HepG2 (cell line): Measurements from ENCODE around the gene CA9. TPM values are rescaled to one million over a fixed set of nuclear protein-coding genes. Genes with fewer than 3 reads are reported as not detected.
A peak's percentile ranks its signal among the peaks of the same experiment; 100 is the strongest.

ENCODE experiments used
- AHR ChIP-seq: IDR thresholded peaks from 2 replicates; pipeline ENCODE4 v1.6.1; 2018; ENCODE audit warnings: missing genetic modification reagents, missing compliant biosample characterization
- CBX1 ChIP-seq: IDR thresholded peaks from one replicate; pipeline ENCODE4 v1.6.1; 2016; ENCODE audit warnings: antibody characterized with exemption, low read depth
- ELF3 ChIP-seq: IDR thresholded peaks from 2 replicates; pipeline ENCODE4 v1.6.1; 2016; ENCODE audit warnings: missing genetic modification reagents, missing compliant biosample characterization
- ESRRA ChIP-seq: sonication (generic); formaldehyde crosslinking; IDR thresholded peaks from 2 replicates; pipeline ENCODE4 v1.5.1; 2020; ENCODE audit warnings: mild to moderate bottlenecking, low read depth, missing genetic modification reagents
- FOXP4 ChIP-seq: sonication (generic); formaldehyde crosslinking; IDR thresholded peaks from 2 replicates; pipeline ENCODE4 v1.4.0; 2020; ENCODE audit warnings: missing genetic modification reagents
- LCORL ChIP-seq, 2 experiments: fragments of 450-650 bp in 1 of 2; sonication (generic) in 1 of 2; formaldehyde crosslinking in 1 of 2; IDR thresholded peaks; 2 replicates each; pipeline versions ENCODE4 v1.5.0 to v1.6.1; 2017 to 2020; ENCODE audit warnings: antibody characterized with exemption in 1 of 2, missing genetic modification reagents in 1 of 2
- MAX ChIP-seq: IDR thresholded peaks from 2 replicates; pipeline ENCODE4 v1.6.1; 2012; ENCODE audit warnings: inconsistent platforms
- MTERF4 ChIP-seq: sonication (generic); formaldehyde crosslinking; IDR thresholded peaks from 2 replicates; pipeline ENCODE4 v1.8.0; 2023; ENCODE audit warnings: mild to moderate bottlenecking, missing genetic modification reagents
- PPARG ChIP-seq: conservative IDR thresholded peaks from 2 replicates; pipeline ENCODE4 v1.6.1; 2016; ENCODE audit warnings: missing biosample characterization, missing genetic modification reagents
- PRDM15 ChIP-seq: sonication (generic); formaldehyde crosslinking; IDR thresholded peaks from 2 replicates; pipeline ENCODE4 v1.4.0; 2020; ENCODE audit warnings: missing genetic modification reagents
- RARG ChIP-seq: sonication (generic); formaldehyde crosslinking; IDR thresholded peaks from 2 replicates; pipeline ENCODE4 v1.4.0; 2020; ENCODE audit warnings: low read depth, mild to moderate bottlenecking, missing genetic modification reagents
- SOX6 ChIP-seq, 2 experiments: fragments of 450-650 bp in 1 of 2; sonication (generic) in 1 of 2; formaldehyde crosslinking in 1 of 2; IDR thresholded peaks; 2 replicates each; pipeline versions ENCODE4 v1.4.0 to v1.6.1; 2017 to 2020; ENCODE audit warnings: antibody characterized with exemption in 1 of 2, mild to moderate bottlenecking in 1 of 2, missing genetic modification reagents in 1 of 2
- SRSF1 ChIP-seq: fragments of 200-400 bp; formaldehyde crosslinking; optimal IDR thresholded peaks from 2 replicates; pipeline ENCODE3; 2017; ENCODE audit warnings: mild to moderate bottlenecking, low read depth, low read length, moderate library complexity
- ZBTB10 ChIP-seq: sonication (generic); formaldehyde crosslinking; IDR thresholded peaks from 2 replicates; pipeline ENCODE4 v1.4.0; 2020; ENCODE audit warnings: missing genetic modification reagents, borderline replicate concordance
- ZBTB7B ChIP-seq: sonication (generic); formaldehyde crosslinking; IDR thresholded peaks from 2 replicates; pipeline ENCODE4 v1.4.0; 2020; ENCODE audit warnings: missing genetic modification reagents
- ZNF34 ChIP-seq: sonication (generic); formaldehyde crosslinking; IDR thresholded peaks from 2 replicates; pipeline ENCODE4 v1.4.0; 2020; ENCODE audit warnings: mild to moderate bottlenecking, missing genetic modification reagents, borderline replicate concordance
- ZNF672 ChIP-seq: sonication (generic); formaldehyde crosslinking; IDR thresholded peaks from 2 replicates; pipeline ENCODE4 v1.8.1; 2022; ENCODE audit warnings: missing genetic modification reagents
- polyA plus RNA-seq, 8 experiments: library from polyadenylated mRNA; depleted of rRNA in 3 of 8; stranded (reverse) in 7 of 8; unstranded in 1 of 8; fragments of >200 nt; fragmentation: Illumina TruSeq in 4 of 8; extraction: Trizol in 4 of 8; gene quantifications; 2 replicates each; pipeline versions ENCODE4 v1.2.1 to v1.2.3, GENCODE V29; 2011 to 2016; ENCODE audit warnings: low read depth in 4 of 8, missing spikeins in 1 of 8, mixed read lengths in 1 of 8; ENCODE audit not compliant: insufficient read depth in 1 of 8
- total RNA-seq, 5 experiments: library from RNA; depleted of rRNA; stranded (reverse); fragments of >200 nt; fragmentation: Illumina TruSeq; extraction: Trizol; gene quantifications; 2 replicates each; pipeline ENCODE4 v1.2.3, GENCODE V29; 2016; ENCODE audit warnings: low read depth in 1 of 5

Gene CA9
- total and polyA plus RNA-seq, 2 of the 13 experiments (the other 11 are each of a cell fraction or from before 2014, with no cell fraction given), result 0.13 to 152 TPM

- TF ChIP-seq PRDM15 (CRISPR knock-in tag) (no peak), SRSF1 (no peak), ZNF34 (0 out of 2 replicates have a peak, but pooled peaks have one; percentile 58), MTERF4 (CRISPR knock-in tag) (0 out of 2 replicates have a peak, but pooled peaks have one; percentile 68), ELF3 (0 out of 2 replicates have a peak, but pooled peaks have one; percentile 30), ZBTB7B (CRISPR knock-in tag) (peak; percentile 48), RARG (CRISPR knock-in tag) (no peak), MAX (peak; percentile 69; the same call in 1 of the 2 replicates), LCORL (IDR thresholded peaks at IDR 0.05) (no peak), LCORL (CRISPR knock-in tag; IDR thresholded peaks at IDR 0.05) (peak; percentile 70), ESRRA (CRISPR knock-in tag) (peak; percentile 29; the same call in 1 of the 2 replicates), SOX6 (IDR thresholded peaks at IDR 0.05) (no peak), SOX6 (CRISPR knock-in tag; IDR thresholded peaks at IDR 0.05) (peak; percentile 54; the same call in 1 of the 2 replicates), ZBTB10 (peak; percentile 64; the same call in 1 of the 2 replicates), PPARG (CRISPR knock-in tag) (peak; percentile 40; the same call in 1 of the 2 replicates), FOXP4 (CRISPR knock-in tag) (peak; percentile 29; the same call in 1 of the 2 replicates), ZNF672 (CRISPR knock-in tag) (no peak), CBX1 (peak; percentile 70), AHR (CRISPR knock-in tag) (0 out of 2 replicates have a peak, but pooled peaks have one; percentile 77)
Observed at GRCh38 chr9:35646533-35647265, 27.0 kb upstream of the CA9 start (continued).
